GM21447 (cell line): Measurements from ENCODE around the gene RASSF1.

Experiments
- ATAC-seq: cut with Tn5 transposase; IDR thresholded peaks from one replicate; pipeline ENCODE4 v1.9.1; 2021; ENCODE audit not compliant: unreplicated experiment

The RASSF1 gene

DNA sequence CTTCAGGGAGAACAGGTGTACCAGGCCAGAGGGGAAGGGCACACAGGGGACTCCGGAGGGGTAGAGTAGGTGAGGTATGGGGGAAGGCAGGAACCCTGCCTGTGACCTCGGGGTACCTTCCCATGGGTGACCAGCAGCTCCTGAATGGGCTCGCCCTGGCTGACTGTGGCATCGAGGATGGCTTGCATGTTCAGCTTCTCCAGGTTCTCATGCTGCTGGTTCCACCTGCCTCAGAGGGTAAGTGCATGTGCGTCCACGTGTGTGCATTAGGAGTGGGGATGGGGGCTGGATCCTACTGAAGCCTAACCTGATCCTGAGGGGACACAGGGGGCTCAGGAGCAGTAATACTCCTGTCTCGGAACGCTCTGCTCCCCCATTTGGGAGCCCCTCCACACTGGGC, 4.4 kb upstream of the RASSF1 start:
- no peak for ATAC-seq

DNA sequence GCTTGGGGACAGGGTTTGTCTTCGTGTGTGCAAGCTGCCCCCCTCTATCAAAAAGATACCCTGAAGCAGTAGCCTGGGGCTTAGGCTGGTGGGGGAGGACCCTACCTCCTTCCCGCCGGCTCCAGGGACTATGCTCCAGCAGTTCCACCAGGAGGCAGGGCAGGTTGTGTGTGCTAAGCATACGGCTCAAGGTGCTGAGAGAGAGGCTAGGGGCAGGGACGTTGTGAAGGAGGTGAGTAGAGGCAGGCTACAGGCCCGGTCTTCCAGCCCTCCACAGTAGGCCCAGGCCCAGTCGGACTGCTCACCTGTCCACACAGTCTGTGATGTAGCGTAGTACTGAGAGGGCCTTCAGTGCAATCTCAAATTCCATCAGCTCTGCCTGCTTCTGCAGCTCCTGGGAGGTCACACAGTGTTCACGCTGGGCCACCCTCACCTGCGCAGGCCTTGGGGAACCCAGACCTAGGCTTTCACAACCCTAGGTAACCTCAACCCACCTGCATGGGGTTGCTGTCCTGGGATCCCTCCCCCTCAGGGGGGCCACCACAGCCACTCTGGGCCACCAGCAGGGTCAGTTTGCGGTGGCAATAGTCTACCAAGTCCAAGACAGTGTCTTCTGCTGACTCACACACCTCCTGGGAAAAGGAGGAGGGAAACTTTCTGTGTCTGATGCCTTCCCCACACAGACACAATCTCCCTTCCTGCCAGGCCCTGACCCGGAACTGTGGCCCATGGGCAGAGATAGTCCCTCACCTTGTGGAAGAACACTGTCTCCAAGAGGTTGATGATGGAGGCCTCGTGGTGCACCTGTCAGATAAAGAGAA, 2.4 kb upstream of the RASSF1 start:
- ATAC-seq, result no peak

DNA sequence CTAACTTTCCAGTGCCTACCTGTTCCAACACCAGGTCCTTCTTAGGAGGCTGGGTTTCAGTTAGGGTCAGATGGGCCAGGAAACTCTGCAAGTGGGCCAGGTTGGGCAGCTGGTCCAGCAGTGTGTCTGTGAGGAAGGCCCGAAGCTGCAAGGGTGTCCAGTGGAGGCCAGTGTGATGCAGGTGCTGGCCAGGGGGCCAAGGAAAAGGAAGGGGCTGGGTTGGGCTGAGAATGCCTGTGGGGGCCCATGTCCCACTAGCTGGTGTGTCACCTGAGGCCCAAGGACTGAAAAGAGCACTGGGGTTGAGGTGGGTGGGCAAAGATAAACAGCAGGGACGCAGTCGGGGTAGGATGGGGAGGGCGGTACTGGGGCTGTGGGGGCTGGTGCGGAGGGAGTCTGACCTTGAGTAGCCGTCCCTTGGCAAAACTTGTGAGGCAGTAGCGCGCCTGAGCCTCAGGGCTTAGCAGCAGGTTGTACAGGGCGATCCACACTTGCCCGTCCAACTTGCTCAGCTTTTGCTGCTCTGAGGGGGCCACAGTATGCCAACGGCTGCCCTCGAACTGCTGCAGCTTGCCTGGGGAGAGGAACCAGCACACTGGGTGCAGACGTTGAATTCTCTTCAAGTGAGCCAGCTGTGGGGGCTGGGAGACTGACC, 1.5 kb upstream of the RASSF1 start:
- ATAC-seq, result no peak

DNA sequence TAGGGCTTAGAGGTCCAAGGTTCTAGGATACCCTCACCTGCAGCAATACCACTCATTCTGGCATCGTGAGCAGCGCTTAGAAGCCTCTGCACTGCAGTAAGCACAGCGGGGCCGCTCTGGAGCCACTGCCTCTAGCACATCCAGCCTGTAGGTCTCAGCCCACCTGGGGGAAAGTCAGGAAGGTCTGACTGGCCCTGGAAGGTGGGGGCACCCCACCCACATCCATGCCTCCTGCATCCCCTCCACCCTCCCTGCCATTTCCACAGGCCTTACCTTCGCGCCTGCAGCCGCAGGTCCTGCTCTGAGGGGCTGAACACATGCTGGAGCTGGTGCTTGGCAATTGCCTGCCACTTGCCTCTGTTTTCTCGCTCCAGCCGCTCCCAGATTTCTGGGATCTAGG, 901 bp upstream of the RASSF1 start:
- no peak for ATAC-seq

DNA sequence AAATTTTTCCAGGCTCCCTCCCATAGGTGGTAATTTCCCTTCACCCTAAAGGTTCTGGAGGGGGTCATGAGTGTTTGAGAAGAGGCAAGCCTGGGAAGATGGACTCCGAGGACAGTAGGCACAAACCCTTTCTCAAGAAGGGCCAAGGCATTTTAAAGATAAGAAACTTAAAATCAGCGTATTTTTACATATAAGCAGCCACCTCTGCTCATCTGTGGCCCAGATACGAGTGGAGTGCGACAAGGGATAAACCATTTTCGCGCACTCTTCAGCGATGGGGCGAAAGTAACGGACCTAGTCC, 539 bp downstream of the RASSF1 start:
- ATAC-seq, result no peak

DNA sequence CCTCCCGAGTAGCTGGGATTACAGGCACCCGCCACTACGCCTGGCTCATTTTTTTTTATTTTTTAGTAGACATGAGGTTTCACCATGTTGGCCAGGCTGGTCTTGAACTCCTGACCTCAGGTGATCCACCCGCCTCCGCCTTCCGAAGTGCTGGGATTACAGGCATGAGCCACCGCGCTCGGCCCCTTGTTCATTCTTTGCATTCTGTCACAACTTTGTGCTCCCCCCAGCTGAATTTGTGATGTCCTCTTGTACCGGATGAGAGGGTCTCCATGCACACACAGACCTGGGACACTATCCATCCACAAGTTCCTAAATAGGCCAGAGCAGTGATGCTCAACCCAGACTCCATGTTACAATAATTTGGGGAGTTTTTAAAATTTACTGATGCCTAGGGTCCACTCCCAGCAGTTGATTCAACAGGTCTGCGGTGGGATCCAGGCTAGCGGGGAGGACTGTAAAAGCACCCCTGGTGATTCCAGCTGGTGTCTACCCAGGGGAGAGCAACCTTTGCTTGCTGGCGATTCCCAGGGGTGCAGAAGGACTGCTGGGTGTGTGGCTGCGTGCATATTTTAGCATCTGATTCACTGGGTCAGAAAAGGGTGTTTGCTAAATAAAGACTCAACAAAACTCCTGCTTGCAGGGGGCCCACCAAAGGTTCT, 1.0 kb downstream of the RASSF1 start:
- ATAC-seq, result no peak

DNA sequence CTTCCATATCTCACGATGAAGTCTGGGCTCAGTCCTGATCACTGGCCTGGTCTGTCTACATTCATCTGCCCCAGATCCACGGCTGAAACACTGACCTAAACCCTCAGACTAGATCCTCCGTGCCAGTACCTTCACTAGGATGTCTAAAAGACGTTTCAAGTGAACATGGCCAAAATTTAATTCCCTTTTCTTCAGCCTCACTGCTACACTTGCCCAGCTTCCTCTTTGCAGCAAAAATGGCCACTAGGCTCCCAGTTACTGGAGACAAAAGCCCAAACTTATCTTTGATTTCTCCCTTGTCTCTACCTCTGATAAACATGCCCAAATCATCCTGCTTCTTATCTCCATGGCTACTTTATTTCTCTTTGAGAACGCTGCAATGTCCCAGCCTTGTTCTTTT, 1.7 kb downstream of the RASSF1 start:
- no peak for ATAC-seq

DNA sequence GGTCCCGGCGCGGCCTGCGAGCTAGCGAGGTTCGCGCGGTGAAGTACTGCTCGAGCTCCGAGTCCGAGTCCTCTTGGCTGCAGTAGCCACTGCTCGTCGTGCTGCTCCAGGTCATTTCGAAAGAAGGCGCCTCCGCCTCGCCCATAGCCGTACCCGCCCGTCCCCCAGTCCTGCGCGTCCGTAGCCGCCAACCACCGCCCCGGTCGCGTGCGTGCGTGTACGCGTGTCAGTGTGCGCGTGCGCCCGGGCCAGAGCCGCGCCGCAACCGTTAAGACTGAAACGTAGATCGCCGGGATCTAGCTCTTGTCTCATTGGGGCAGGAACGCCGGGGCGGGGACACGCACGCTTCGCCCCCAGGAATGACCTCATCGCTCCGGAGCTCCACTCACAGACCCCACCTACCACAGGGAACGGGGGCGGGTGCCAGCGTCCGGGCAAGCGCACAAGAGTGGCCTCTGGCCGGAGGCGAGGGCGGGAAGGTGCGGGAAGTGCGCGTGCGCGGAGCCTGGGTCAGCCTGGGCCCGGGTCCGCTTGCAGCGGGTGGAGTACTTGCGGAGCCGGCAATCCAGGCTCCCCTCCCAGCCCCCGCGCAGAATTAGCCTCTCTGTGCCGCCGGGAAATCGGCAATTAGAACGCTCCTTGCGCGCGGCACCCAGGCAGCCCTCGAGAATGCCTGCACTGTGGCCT, 3.3 kb downstream of the RASSF1 start:
- ATAC-seq, result peak; percentile 70

DNA sequence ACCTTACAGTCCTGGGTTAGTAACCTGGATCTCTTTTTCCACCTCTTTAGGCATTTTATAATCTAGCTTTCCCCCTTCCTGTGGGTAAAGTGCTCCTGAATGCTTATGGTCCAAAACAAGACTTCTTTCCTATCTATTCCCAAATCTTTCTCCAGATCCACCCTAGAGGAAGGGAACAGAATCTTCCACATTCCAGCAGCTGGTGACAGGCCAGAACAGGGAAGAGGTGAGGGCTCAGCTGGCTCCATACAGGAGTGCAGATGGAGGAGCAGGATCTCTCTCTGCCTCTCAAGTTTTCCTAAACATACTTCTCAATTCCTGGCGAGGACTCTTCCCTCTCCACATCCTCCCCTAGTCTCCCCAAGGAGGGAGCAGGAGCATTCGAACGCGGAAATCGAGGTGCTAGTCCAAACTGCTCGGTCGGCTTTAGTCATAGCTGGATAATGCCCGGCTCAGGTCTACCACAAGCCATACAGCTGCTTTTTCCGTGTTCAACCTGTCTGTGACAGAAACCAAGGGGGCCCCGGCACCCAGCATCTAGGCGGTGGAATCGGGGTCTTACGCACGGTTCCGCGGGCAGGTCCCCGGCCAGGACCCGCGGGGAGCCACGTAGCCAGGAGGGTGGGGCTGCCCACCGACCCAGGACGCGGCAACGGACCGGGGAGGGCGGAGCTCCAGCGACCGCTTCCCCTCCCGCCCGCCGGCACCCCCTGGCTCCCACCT, 4.0 kb downstream of the RASSF1 start:
- ATAC-seq, result peak; percentile 23

DNA sequence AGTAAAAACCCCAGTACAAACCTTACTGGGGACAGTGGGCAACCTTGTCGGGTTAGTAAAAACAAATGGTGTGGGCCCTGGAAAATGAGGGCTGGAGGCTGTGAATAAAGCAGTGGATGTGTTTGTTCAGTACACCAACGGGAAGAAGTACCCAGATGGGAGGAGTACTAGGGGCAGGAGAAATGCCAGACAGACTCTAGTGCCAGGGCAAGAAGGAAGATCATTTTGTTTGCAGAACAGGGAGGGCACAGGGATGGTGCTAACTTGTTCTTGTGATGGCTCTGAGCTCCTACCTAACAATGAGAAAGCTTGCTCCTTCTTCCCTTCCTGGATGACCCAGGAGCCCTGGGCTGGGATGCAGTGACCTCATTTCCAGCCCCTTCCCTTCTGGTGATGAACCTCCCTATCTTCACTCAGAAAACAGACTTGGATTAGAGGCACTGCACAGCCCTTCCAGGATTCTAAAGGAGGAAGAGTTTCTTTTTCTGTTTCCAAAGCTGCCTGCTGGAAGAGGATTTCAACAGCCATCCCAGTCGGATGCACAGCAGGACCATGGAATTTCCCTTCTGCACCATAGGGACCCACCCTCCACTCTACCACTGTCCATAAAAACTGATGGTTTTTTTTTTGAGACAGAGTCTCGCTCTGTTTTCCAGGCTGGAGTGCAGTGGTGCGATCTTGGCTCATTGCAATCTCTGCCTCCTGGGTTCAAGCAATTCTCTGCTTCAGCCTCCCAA, 6.1 kb downstream of the RASSF1 start:
- no peak for ATAC-seq

DNA sequence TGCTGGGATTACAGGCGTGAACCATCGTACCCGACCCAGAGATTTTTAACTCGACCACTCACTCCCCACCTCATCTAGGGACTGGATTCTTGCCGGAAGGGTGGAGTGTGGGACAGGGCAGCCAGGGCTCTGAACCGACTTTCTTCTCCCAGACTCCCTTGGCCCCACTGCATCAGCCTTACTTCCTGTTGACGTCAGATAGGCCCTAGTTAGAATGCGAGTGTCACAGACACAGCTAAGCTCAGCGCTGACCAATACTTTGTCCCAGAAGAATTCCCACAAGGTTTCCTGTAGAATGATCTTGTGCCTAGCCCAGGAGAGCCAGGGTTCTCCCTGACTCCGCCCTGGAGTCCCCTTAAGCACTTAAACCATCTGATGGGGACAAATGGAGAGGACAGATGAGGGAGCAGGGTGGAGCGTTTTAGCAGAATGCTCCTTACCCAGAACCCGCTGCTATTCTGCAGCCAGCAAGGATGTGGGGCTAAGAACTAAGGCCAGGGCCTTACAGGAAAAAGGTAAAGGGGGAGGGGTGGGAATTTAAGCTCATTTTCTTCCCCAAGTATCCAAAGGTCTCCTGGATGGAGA, 6.8 kb downstream of the RASSF1 start:
- ATAC-seq, result no peak

DNA sequence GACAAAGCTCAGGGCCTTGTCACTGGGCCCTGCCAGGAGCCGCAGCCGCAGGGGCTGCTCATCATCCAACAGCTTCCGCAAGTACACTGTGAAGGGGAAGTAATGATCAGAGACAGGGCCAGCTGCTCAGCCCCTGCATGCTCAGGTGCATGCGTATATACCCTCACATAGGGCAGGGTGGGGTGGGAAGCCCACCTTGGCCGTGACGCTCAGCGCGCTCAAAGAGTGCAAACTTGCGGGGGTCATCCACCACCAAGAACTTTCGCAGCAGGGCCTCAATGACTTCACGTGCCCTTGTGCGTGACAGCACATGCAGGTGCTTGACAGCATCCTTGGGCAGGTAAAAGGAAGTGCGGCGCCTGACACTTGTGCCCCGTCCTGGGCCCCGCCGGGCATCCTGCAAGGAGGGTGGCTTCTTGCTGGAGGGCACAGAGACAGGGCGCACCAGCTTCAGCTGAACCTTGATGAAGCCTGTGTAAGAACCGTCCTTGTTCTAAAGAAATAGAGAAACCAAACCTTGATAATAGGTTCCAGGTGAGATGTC, 9.2 kb downstream of the RASSF1 start:
- no peak for ATAC-seq

DNA sequence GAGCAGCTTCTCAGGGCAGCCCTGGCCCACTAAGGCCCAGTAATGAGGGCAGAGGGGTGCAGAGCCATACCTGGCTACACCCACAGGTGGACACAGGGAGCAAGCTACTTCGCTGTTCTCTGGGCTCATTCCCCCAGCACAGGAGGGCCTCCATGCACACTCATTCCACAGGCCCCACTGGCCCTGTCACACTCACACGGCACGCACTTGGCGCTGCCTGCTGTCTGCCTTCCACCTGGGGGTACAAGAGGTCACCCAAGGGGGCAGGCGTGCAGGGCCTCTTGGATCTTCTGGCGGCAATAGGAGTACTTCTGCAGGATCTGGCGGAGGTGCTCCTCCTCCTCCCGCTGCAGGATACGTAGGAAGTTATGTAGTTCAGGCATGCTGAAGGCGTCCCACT, 10.3 kb downstream of the RASSF1 start:
- ATAC-seq, result no peak

DNA sequence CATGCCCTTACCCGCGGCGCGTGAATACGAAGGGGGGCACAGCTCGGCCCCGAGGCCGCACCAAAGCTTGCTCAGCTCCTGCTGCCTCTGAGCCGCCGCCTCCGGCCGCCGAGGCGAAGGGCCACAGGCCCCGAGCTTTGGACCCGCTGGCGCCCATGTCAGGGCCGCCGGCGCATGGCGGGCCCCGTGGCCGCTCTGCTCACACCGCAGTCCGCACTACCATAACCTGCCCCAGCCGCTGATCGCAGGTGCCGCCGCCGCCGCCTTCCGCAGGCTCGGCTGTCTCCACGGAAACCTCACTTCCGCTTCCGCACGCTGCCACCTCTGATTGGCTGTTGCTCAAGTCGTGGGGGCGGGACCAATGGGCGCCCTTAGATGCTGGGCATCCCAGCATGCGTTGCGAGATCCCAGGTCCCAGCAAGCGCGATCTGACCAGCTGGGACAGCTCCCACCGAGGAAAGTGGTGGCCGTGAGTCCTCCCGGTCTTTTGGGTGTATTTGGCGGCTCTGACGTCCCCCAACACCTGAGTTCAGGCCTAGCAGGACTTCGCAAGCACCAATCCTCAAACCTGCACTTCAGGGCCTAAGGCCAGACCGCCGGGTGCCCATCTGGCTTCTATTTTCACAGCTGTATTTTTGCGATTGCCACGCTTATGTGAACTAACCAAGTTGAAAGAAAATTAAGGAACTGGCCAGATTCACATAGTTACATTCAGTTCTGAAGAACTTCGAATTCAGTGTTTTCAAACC, 12.5 kb downstream of the RASSF1 start, which contains the start of gene TUSC2:
Gene TUSC2, minus strand, starts transcription at position 281 of the 749 bp plus-strand sequence. Its CDS starts 124 bp downstream, at position 157.
- ATAC-seq, result peak; percentile 85

DNA sequence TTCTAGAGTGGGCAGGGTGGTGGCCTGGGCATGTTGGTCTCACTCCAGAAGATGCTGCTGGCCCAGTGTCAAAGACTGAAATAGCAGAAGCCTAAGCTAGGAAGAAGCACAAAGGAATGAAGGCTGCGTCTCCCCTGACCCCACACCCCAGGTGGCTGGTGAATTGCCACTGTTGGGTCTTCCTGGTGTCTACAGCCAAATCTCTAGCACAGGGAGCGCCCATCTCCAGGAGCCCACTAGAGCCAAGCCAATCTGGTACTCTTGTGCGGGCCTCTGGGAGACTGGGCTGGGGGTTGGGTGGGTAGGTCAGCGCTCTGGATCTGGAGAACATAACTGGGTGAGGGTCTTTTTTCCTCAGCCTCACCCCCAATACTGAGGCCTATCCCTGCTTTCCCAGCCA, 13.5 kb downstream of the RASSF1 start:
- ATAC-seq, result no peak

DNA sequence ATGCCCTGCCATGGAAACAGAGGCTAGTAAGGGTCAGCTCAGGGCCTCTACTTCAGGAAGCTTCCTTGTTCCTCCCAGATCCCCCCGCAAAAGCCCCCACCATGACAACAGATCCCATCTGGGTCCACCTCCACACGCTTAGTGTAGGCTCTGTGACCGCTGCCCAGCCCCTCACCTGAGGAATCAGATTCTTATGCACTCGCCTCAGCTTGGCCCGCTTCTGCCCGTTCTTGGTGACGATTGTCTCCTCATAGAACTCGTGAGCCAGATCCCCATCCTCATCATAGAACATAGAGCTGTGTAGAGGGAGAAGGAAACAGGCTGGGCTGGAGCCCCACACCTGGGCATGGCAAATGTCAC, 14.5 kb downstream of the RASSF1 start:
- ATAC-seq, result no peak

DNA sequence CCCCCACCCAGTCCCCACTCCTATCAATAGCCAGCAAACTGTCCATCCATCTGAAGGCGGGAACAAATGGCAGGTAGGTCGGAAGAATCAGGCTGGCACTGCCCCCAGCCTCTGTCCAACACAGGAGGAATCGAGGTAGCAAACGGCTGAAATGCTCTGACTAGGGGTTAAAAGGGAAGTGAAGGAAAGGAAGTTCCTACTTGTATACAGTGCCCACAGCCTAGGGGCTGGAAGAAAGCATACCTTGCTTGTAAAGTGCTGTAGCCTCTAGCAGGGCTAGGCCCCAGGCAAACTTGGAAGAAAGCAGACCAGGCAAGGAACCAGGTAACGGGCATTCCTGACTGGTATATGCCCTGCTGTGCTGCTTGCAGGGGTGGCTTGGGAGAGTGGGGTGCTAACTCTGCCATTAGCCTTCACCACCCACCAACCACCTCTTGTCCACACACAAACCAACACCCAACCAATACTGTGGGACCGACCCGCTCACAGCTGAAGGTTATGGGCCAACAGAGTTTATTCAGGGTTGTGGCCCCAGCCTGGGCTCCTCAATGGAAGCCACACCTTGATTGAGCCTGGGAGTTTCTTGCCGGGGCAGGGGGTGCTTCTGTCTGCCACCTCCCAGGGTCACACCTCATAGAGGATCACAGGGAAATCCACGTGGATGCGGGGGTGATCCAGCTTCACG, 15.0 kb downstream of the RASSF1 start:
- no peak for ATAC-seq

DNA sequence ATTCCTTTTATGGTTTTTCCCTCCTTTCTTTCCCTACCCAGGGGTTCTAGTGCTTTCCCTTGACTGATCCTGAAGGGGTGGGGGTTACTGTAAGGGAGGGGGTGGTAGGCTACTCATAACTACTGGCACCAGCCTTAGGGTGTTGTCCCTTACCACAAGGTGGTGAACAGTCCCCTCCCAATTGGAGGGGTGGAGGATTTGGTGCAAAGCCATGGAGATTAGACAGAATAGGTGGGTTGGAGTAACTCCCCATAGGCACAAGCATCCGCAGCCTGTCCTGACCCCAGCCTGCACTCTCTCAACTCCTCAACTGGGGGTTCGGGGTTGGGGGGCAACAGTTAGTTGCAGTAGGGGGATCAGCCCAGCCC, 15.5 kb downstream of the RASSF1 start:
- no peak for ATAC-seq
